OCI-LY1 (cell line): ENCODE results near the gene DLGAP4.

Experiments
- H2AFZ ChIP-seq: fragments of 200-600 bp; sonication (generic), shearing (Covaris generic); 2 replicates; pipeline ENCODE4 v1.6.0; 2014; ENCODE audit warnings: antibody characterized with exemption, mild to moderate bottlenecking, low read length
- H3F3A ChIP-seq: fragments of 200-600 bp; sonication (generic), shearing (Covaris generic); 2 replicates; pipeline ENCODE4 v1.6.0; 2014; ENCODE audit warnings: mild to moderate bottlenecking, antibody characterized with exemption, low read length, moderate library complexity; ENCODE audit not compliant: insufficient read depth
- H3K27ac ChIP-seq: fragments of 200-600 bp; sonication (generic); 2 replicates; pipeline ENCODE4 v1.5.1; 2014; ENCODE audit warnings: low read length, mixed run types, mild to moderate bottlenecking, low read depth; ENCODE audit not compliant: poor library complexity, severe bottlenecking
- H3K27me3 ChIP-seq: fragments of 200-600 bp; sonication (generic); 2 replicates; pipeline ENCODE4 v1.6.0; 2014; ENCODE audit warnings: antibody characterized with exemption, mild to moderate bottlenecking, low read length, moderate library complexity; ENCODE audit not compliant: insufficient read depth
- H3K36me3 ChIP-seq: fragments of 200-600 bp; sonication (generic); 2 replicates; pipeline ENCODE4 v1.6.1; 2014; ENCODE audit warnings: mild to moderate bottlenecking, antibody characterized with exemption, low read length, moderate library complexity, mixed read lengths; ENCODE audit not compliant: insufficient read depth
- H3K4me1 ChIP-seq: fragments of 200-600 bp; sonication (generic); 2 replicates; pipeline ENCODE4 v1.5.1; 2014; ENCODE audit warnings: mild to moderate bottlenecking, low read length, moderate library complexity; ENCODE audit not compliant: insufficient read depth, severe bottlenecking
- H3K4me2 ChIP-seq: fragments of 200-600 bp; sonication (generic), shearing (Covaris generic); 2 replicates; pipeline ENCODE4 v1.6.1; 2014; ENCODE audit warnings: low read length
- H3K4me3 ChIP-seq: fragments of 200-600 bp; sonication (generic); 2 replicates; pipeline ENCODE4 v1.5.1; 2014; ENCODE audit warnings: low read length, low read depth, mild to moderate bottlenecking, mixed read lengths; ENCODE audit not compliant: poor library complexity, severe bottlenecking
- H3K79me2 ChIP-seq: fragments of 200-600 bp; shearing (Covaris generic); 2 replicates; pipeline ENCODE4 v1.6.1; 2016; ENCODE audit warnings: mixed run types, low read length, mixed read lengths; ENCODE audit not compliant: insufficient read depth
- H3K9ac ChIP-seq: fragments of 200-600 bp; sonication (generic), shearing (Covaris generic); 2 replicates; pipeline ENCODE4 v1.6.1; 2014; ENCODE audit warnings: mild to moderate bottlenecking, low read length, mixed read lengths
- H3K9me2 ChIP-seq: fragments of 200-600 bp; sonication (generic), shearing (Covaris generic); 2 replicates; pipeline ENCODE4 v1.6.1; 2014; ENCODE audit warnings: low read depth, mild to moderate bottlenecking, low read length, mixed read lengths
- H3K9me3 ChIP-seq: fragments of 200-600 bp; shearing (Covaris generic); 2 replicates; pipeline ENCODE4 v1.6.1; 2014; ENCODE audit warnings: low read length, mixed read lengths
- H4K20me1 ChIP-seq: fragments of 200-600 bp; sonication (generic), shearing (Covaris generic); 2 replicates; pipeline ENCODE4 v1.6.0; 2016; ENCODE audit warnings: mild to moderate bottlenecking, low read length; ENCODE audit not compliant: insufficient read depth
- CTCF ChIP-seq: fragments of 200-600 bp; sonication (generic), shearing (Covaris generic); IDR thresholded peaks from 2 replicates; pipeline ENCODE4 v1.5.1; 2017; ENCODE audit warnings: mild to moderate bottlenecking, antibody characterized with exemption, low read length, moderate library complexity, mixed read lengths
- EZH2 ChIP-seq: fragments of 200-600 bp; sonication (generic), shearing (Covaris generic); IDR thresholded peaks from 2 replicates; pipeline ENCODE4 v1.8.0; 2017; ENCODE audit warnings: borderline replicate concordance, mixed run types, mild to moderate bottlenecking, antibody characterized with exemption, low read length, moderate library complexity, mixed read lengths

DLGAP4 gene

DNA sequence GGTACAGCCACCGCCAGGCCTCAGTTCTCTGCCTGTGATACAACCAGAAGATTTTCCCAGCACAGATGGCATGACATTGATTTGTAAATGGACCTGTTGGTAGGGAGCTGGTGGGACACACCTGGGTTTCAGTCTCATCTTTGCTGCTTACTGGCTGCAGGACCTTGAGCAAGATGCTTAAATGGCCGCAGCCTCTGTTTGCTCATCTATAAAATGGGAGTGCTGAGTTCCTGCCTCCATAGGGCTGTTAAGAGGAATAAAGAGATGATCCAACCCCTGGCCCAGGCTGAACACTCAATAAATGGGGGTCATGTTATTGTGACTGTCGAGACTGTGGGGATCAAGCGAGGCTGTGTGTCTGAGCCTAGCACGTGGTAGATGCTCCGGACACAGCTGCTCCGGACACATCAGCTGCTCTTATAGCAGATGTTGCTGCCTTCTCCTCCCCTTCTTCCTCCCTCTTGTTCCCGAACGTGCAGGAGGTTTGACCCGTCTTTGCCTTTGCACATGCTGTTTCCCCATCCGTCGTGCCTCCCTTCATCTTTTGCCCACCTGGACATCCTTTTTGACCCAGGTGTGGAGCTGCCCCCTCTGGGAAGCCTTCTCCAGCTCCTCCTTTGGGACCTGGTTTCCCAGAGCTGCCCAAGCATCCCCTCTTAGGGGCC lies 29.2 kb downstream of the DLGAP4 start:
- Histone ChIP-seq H3K36me3 (no peaks in the 10 kb centered on the region), H3K4me2 (no peak overlapping the region), H3K79me2 (no peaks in the 10 kb centered on the region), H3K9me3 (no peaks in the 10 kb centered on the region), H3F3A (no peaks in the 10 kb centered on the region), H4K20me1 (no peaks in the 10 kb centered on the region), H2AFZ (no peak overlapping the region), H3K9me2 (no peaks in the 10 kb centered on the region), H3K4me1 (no peaks in the 10 kb centered on the region), H3K4me3 (no peak overlapping the region), H3K27me3 (no peaks in the 10 kb centered on the region; the same call in 1 of the 2 replicates), H3K9ac (no peak overlapping the region), H3K27ac (no peak overlapping the region)
- TF ChIP-seq EZH2 (no peak), CTCF (no peak)

- Histone ChIP-seq H3K4me1 (no peaks in the 10 kb centered on the region), H3K27me3 (no peaks in the 10 kb centered on the region; the same call in 1 of the 2 replicates), H3K4me2 (no peak overlapping the region), H3K36me3 (no peaks in the 10 kb centered on the region), H3F3A (no peaks in the 10 kb centered on the region), H3K9ac (no peak overlapping the region), H4K20me1 (no peaks in the 10 kb centered on the region), H2AFZ (no peak overlapping the region), H3K9me3 (no peaks in the 10 kb centered on the region), H3K9me2 (no peaks in the 10 kb centered on the region), H3K27ac (no peak overlapping the region), H3K4me3 (no peak overlapping the region), H3K79me2 (no peaks in the 10 kb centered on the region)
- TF ChIP-seq CTCF, result no peak
- no peak for TF ChIP-seq EZH2
These were observed 30.1 kb downstream of the DLGAP4 start for GRCh38 chr20:36336204-36336603.

DNA sequence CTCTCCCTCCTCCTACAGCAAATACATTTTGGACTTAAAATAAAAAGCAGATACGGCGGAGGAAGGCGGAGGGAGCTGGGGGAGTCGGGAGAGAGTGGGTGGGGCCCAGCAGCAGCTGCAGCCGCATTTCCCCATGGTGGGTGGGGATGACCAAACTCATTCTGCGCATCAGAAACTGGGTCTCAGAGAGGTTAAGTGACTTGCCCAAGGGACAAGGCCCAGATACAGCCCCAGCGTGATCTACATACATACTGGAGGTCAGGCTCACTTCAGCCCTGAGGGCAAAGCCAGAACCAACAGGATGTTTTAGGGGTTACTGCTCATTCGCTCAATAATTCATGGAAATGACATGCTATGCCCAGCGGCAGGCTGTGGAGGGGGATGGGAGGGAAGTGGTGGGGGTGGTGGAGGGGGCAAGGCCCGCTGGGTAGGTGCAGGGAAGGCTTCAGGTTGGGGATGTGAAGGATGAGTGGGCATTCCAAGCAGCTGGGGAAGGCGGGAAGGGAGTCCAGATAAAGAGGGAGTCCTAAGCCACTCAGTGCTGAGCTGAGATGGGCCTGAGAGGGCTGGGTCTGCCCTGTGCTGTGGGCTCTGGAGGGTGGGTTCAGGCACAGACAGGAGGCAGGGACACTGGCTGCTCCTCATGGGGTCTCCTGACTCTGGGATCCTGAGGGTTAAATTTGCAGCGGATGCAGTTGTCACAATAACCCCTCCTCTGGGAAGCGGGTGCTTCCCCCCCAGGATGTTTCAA lies 31.0 kb downstream of the DLGAP4 start:
- Histone ChIP-seq H3K4me2 (no peak overlapping the region), H3K9ac (no peak overlapping the region), H4K20me1 (no peaks in the 10 kb centered on the region), H3K79me2 (no peaks in the 10 kb centered on the region), H3K9me3 (no peaks in the 10 kb centered on the region), H3F3A (no peaks in the 10 kb centered on the region), H3K9me2 (no peaks in the 10 kb centered on the region), H3K4me1 (no peaks in the 10 kb centered on the region), H3K27ac (no peak overlapping the region), H2AFZ (no peak overlapping the region), H3K4me3 (no peak overlapping the region), H3K36me3 (no peaks in the 10 kb centered on the region), H3K27me3 (no peaks in the 10 kb centered on the region; the same call in 1 of the 2 replicates)
- TF ChIP-seq EZH2 (no peak), CTCF (no peak)
